HS-5 (cell line): ENCODE measurements around the gene RPL37.
"Not testable (repeated sequence)": the region's sequence is repeated elsewhere in the genome, so short reads cannot be mapped to it uniquely, and the experiment has no call there.

Experiments used
- DNase-seq: peaks from one replicate; pipeline ENCODE4 v3.0.0-alpha.2; 2012; ENCODE audit warnings: low read depth

RPL37 gene

GRCh38 chr5:40796487-40796889, 38.5 kb downstream of the RPL37 start:
- no peak for DNase-seq

GRCh38 chr5:40794877-40795276, 40.1 kb downstream of the RPL37 start:
- not testable (repeated sequence) for DNase-seq

- not testable (repeated sequence) for DNase-seq
Observed at GRCh38 chr5:40794340-40794739, 40.7 kb downstream of the RPL37 start.

- DNase-seq, result not testable (repeated sequence)
Observed at GRCh38 chr5:40792691-40793090, 42.3 kb downstream of the RPL37 start.

GRCh38 chr5:40791715-40792139, 43.3 kb downstream of the RPL37 start:
- DNase-seq, result no peak

- no peak for DNase-seq
Observed at GRCh38 chr5:40790947-40791593, 44.0 kb downstream of the RPL37 start.

GRCh38 chr5:40788941-40789340, 46.1 kb downstream of the RPL37 start:
- not testable (repeated sequence) for DNase-seq

GRCh38 chr5:40787986-40788385, 47.0 kb downstream of the RPL37 start:
- DNase-seq, result no peak

- not testable (repeated sequence) for DNase-seq
Observed at GRCh38 chr5:40786664-40787063, 48.4 kb downstream of the RPL37 start.

GRCh38 chr5:40784916-40785315, 50.1 kb downstream of the RPL37 start:
- DNase-seq, result no peak

GRCh38 chr5:40784027-40784653, 50.9 kb downstream of the RPL37 start:
- no peak for DNase-seq

- DNase-seq, result no peak
Observed at GRCh38 chr5:40781843-40782409, 53.1 kb downstream of the RPL37 start.

GRCh38 chr5:40780858-40781257, 54.2 kb downstream of the RPL37 start:
- no peak for DNase-seq

- DNase-seq, result no peak
Observed at GRCh38 chr5:40780199-40780598, 54.8 kb downstream of the RPL37 start.

GRCh38 chr5:40779561-40779960, 55.5 kb downstream of the RPL37 start:
- no peak for DNase-seq

- DNase-seq, result no peak
Observed at GRCh38 chr5:40778133-40778532, 56.9 kb downstream of the RPL37 start.

- DNase-seq, result no peak
Observed at GRCh38 chr5:40776658-40776977, 58.4 kb downstream of the RPL37 start.

GRCh38 chr5:40775846-40776657, 59.0 kb downstream of the RPL37 start:
- DNase-seq, result no peak
